ACC112 (cell line): ENCODE results near the gene INTS14.

Source experiments
- H2AFZ ChIP-seq: fragments of 200-600 bp; sonication (generic); one replicate; pipeline ENCODE4 v1.6.0; 2017; ENCODE audit warnings: antibody characterized with exemption, low read length; ENCODE audit not compliant: unreplicated experiment
- H3K27ac ChIP-seq: fragments of 200-600 bp; sonication (generic); 2 replicates; pipeline ENCODE4 v1.5.1; 2014; ENCODE audit warnings: low read depth, mild to moderate bottlenecking, antibody characterized with exemption, low read length, moderate library complexity
- H3K27me3 ChIP-seq: fragments of 200-600 bp; sonication (generic); 2 replicates; pipeline ENCODE4 v1.6.1; 2014; ENCODE audit warnings: mild to moderate bottlenecking, antibody characterized with exemption, low read length, moderate library complexity, mixed read lengths; ENCODE audit not compliant: insufficient read depth
- H3K36me3 ChIP-seq: fragments of 200-600 bp; sonication (generic); 2 replicates; pipeline ENCODE4 v1.6.1; 2016; ENCODE audit warnings: mild to moderate bottlenecking, antibody characterized with exemption, low read length, moderate library complexity, mixed read lengths; ENCODE audit not compliant: insufficient read depth
- H3K4me1 ChIP-seq: fragments of 200-600 bp; sonication (generic); one replicate; pipeline ENCODE4 v1.6.1; 2016; ENCODE audit warnings: low read length, mixed read lengths; ENCODE audit not compliant: insufficient read depth, unreplicated experiment, control insufficient read depth
- H3K4me3 ChIP-seq: fragments of 200-600 bp; sonication (generic); 2 replicates; pipeline ENCODE4 v1.5.1; 2014; ENCODE audit warnings: mild to moderate bottlenecking, low read depth, low read length
- H3K79me2 ChIP-seq: fragments of 200-600 bp; sonication (generic); one replicate; pipeline ENCODE4 v1.6.0; 2016; ENCODE audit warnings: low read length; ENCODE audit not compliant: control insufficient read depth, unreplicated experiment, insufficient read depth

The INTS14 gene

GRCh38 chr15:65610871-65611718, at the start of gene INTS14:
INTS14 (minus strand) TSS chr15:65611131; CDS start chr15:65607380, 3,751 bp downstream.
- Histone ChIP-seq H3K27ac (peak within 1 kb of the TSS; percentile 86), H3K27me3 (no peaks in the 10 kb centered on the region), H3K4me3 (peak within 1 kb of the TSS; percentile 87), H3K4me1 (peaks cover 23% of the 10 kb centered on the region), H3K36me3 (peaks cover 5% of the 10 kb centered on the region; the same call in 1 of the 2 replicates), H2AFZ (peak within 1 kb of the TSS; percentile 99), H3K79me2 (peaks cover 39% of the 10 kb centered on the region)

- no peak overlapping the region for H3K4me3 ChIP-seq
- peaks cover 14% of the 10 kb centered on the region for H3K4me1 ChIP-seq
- peak overlapping the region; percentile 20 for H3K27ac ChIP-seq
- no peaks in the 10 kb centered on the region for H3K79me2 ChIP-seq
- H3K27me3 ChIP-seq = no peaks in the 10 kb centered on the region
- H3K36me3 ChIP-seq = peaks cover 10% of the 10 kb centered on the region; the same call in 1 of the 2 replicates
- no peak overlapping the region for H2AFZ ChIP-seq
These were observed 48.6 kb upstream of the INTS14 start for GRCh38 chr15:65659502-65660052.

GRCh38 chr15:65655457-65655856, 44.5 kb upstream of the INTS14 start:
- Histone ChIP-seq H2AFZ (no peak overlapping the region), H3K27me3 (no peaks in the 10 kb centered on the region), H3K36me3 (peaks cover 10% of the 10 kb centered on the region; the same call in 1 of the 2 replicates), H3K79me2 (no peaks in the 10 kb centered on the region), H3K4me1 (peaks cover 31% of the 10 kb centered on the region), H3K27ac (peak overlapping the region; percentile 88; the same call in 1 of the 2 replicates), H3K4me3 (no peak overlapping the region)

- Histone ChIP-seq H3K27ac (peak overlapping the region; percentile 88; the same call in 1 of the 2 replicates), H3K27me3 (no peaks in the 10 kb centered on the region), H3K4me1 (peaks cover 31% of the 10 kb centered on the region), H2AFZ (no peak overlapping the region), H3K36me3 (peaks cover 10% of the 10 kb centered on the region; the same call in 1 of the 2 replicates), H3K4me3 (no peak overlapping the region), H3K79me2 (no peaks in the 10 kb centered on the region)
These were observed 44.1 kb upstream of the INTS14 start for GRCh38 chr15:65655026-65655425.

GRCh38 chr15:65653801-65654521, 43.0 kb upstream of the INTS14 start:
- H3K27me3 ChIP-seq = no peaks in the 10 kb centered on the region
- no peak overlapping the region for H2AFZ ChIP-seq
- H3K4me1 ChIP-seq = peaks cover 27% of the 10 kb centered on the region
- peaks cover 10% of the 10 kb centered on the region; the same call in 1 of the 2 replicates for H3K36me3 ChIP-seq
- no peaks in the 10 kb centered on the region for H3K79me2 ChIP-seq
- H3K4me3 ChIP-seq = peak overlapping the region; percentile 4; the same call in 1 of the 2 replicates
- peak overlapping the region; percentile 88 for H3K27ac ChIP-seq

GRCh38 chr15:65653341-65653740, 42.4 kb upstream of the INTS14 start:
- H3K27me3 ChIP-seq = no peaks in the 10 kb centered on the region
- peaks cover 27% of the 10 kb centered on the region for H3K4me1 ChIP-seq
- H3K4me3 ChIP-seq = peak overlapping the region; percentile 4; the same call in 1 of the 2 replicates
- H3K79me2 ChIP-seq = no peaks in the 10 kb centered on the region
- H2AFZ ChIP-seq = no peak overlapping the region
- peaks cover 10% of the 10 kb centered on the region; the same call in 1 of the 2 replicates for H3K36me3 ChIP-seq
- H3K27ac ChIP-seq = peak overlapping the region; percentile 88

GRCh38 chr15:65651831-65652749, 41.2 kb upstream of the INTS14 start:
- Histone ChIP-seq H3K27ac (no peak overlapping the region), H3K27me3 (no peaks in the 10 kb centered on the region), H2AFZ (no peak overlapping the region), H3K4me1 (peaks cover 27% of the 10 kb centered on the region), H3K79me2 (no peaks in the 10 kb centered on the region), H3K36me3 (peaks cover 10% of the 10 kb centered on the region; the same call in 1 of the 2 replicates), H3K4me3 (no peak overlapping the region)

- H3K4me3 ChIP-seq = no peak overlapping the region
- no peaks in the 10 kb centered on the region for H3K27me3 ChIP-seq
- no peak overlapping the region for H3K27ac ChIP-seq
- no peaks in the 10 kb centered on the region for H3K79me2 ChIP-seq
- H3K4me1 ChIP-seq = peaks cover 27% of the 10 kb centered on the region
- H2AFZ ChIP-seq = no peak overlapping the region
- peaks cover 7% of the 10 kb centered on the region; the same call in 1 of the 2 replicates for H3K36me3 ChIP-seq
These were observed 40.1 kb upstream of the INTS14 start for GRCh38 chr15:65651042-65651322.

- Histone ChIP-seq H3K36me3 (peaks cover 2% of the 10 kb centered on the region; the same call in 1 of the 2 replicates), H2AFZ (no peak overlapping the region), H3K27me3 (no peaks in the 10 kb centered on the region), H3K4me1 (peaks cover 26% of the 10 kb centered on the region), H3K4me3 (no peak overlapping the region), H3K79me2 (no peaks in the 10 kb centered on the region), H3K27ac (no peak overlapping the region)
These were observed 39.5 kb upstream of the INTS14 start for GRCh38 chr15:65650312-65651041.
